Pons (tissue), 1 donor: ENCODE data around the gene KIAA1549.
"Not testable (repeated sequence)": the region's sequence is repeated elsewhere in the genome, so short reads cannot be mapped to it uniquely, and the experiment has no call there.

Experiments
- DNase-seq: peaks from one replicate; pipeline ENCODE4 v3.0.0-alpha.2; 2016; ENCODE audit warnings: low spot score

The KIAA1549 gene

DNA sequence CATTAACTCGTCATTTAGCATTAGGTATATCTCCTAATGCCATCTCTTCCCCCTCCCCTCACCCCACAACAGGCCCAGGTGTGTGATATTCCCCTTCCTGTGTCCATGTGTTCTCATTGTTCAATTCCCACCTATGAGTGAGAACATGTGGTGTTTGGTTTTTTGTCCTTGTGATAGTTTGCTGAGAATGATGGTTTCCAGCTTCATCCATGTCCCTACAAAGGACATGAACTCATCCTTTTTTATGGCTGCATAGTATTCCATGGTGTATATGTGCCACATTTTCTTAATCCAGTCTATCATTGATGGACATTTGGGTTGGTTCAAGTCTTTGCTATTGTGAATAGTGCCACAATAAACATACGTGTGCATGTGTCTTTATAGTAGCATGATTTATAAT lies 169.9 kb downstream of the KIAA1549 start:
- DNase-seq = not testable (repeated sequence)

GRCh38 chr7:138809346-138809745 lies 171.8 kb downstream of the KIAA1549 start:
- DNase-seq = no peak

- DNase-seq = no peak
Measured at GRCh38 chr7:138804618-138805017, 176.6 kb downstream of the KIAA1549 start.

- no peak for DNase-seq
Measured at GRCh38 chr7:138802706-138803105, 178.5 kb downstream of the KIAA1549 start.

GRCh38 chr7:138801256-138801655 lies 179.9 kb downstream of the KIAA1549 start:
- DNase-seq = no peak

- no peak for DNase-seq
Measured at GRCh38 chr7:138799336-138800000, 181.7 kb downstream of the KIAA1549 start.

DNA sequence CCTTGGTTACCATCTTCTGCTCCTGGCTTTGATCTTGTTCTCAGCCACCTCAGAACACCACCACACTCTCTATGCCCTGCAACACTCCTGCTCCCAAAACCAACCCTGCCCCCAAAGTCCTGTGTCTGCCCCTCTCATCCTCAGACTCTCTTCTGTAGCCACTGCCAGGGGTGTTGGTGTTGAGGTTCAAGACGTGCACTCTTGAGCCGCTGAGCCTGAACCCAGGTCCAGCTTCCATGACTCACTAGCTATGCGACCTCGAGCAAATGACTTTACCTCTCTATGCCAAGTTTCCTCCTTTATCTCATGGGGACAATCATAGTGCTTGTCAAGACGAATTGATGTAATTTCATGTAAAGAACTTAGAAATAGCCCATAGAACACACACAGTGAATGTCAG lies 182.4 kb downstream of the KIAA1549 start:
- no peak for DNase-seq

DNA sequence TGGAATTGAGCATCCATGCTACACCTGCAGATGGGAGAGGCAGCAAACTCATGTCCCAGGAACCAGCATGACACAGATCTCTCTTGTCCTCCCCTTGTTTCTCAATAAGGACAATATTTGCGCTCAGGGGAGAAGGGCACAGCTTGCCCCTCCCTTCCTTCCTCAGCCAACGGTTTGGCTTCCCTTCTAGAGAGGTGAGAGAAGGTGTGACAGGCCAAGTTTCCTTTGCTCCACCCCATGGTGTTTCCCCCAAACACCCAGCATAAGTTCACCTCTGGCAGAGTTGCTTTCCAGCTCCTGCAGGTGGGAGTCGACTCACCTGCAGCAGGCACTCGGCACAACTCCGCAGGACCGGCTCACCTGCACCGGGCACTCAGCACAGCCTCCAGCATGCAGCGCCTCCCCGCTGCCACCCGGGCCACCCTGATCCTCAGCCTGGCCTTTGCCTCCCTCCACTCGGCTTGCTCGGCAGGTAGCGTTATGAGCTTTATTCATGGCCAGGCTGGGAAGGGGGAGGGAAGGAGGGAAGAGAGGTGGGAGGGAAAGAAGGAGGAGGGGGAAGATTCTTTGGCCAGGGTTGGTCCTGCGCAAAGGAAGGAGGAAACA lies 183.4 kb downstream of the KIAA1549 start, which contains the start of the genes ATP6V0A4 and TMEM213:
Gene ATP6V0A4, minus strand, starts transcription at position 482 of the 606 bp plus-strand sequence. CDS start 26,949 bp downstream, outside the sequence.
Gene TMEM213, plus strand, starts transcription at position 280 of the 606 bp plus-strand sequence. Its CDS starts 111 bp downstream, at position 391.
- DNase-seq = no peak

DNA sequence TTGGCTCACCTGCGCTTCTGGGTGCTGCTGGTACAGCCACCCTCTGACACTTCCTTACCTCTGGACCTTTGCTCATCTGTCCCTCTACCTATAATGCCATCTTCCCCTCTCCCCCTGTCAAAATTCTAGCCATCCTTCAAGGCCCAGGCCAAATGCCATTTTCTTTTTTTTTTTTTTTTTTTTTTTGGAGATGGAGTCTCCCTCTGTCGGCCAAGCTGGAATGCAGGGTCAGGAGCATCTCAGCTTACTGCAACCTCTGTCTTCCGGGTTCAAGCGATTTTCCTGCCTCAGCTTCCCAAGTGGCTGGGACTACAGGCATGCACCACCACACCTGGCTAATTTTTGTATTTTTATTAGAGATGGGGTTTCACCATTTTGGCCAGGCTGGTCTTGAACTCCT lies 184.1 kb downstream of the KIAA1549 start:
- not testable (repeated sequence) for DNase-seq

DNA sequence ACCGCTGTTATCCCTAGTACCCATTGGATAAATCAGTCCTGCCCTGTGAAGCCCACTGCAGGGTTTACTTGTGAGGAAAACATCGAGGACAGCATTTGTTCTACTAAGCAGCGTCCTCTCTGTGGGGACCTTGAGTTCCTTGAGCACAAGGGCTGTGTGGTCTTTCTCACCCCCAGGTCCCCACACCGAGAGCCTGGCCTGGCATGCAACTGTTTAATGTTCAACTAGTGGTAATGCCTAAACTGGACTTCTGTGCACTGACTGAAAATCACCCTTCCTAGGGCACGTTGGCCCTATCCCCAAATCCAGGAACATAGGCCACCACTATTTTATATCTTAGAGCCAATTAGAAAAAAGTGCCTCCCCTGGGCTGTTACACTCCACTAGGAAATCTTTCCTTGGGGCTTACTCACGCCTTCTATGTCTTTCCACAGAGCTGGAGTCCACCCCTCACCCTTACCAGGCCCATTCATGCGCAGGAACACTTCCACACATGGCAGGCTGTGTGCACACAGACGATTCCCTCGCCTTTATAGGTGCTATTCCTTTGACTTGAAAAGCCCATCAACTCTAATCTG lies 185.1 kb downstream of the KIAA1549 start:
- DNase-seq = no peak

DNA sequence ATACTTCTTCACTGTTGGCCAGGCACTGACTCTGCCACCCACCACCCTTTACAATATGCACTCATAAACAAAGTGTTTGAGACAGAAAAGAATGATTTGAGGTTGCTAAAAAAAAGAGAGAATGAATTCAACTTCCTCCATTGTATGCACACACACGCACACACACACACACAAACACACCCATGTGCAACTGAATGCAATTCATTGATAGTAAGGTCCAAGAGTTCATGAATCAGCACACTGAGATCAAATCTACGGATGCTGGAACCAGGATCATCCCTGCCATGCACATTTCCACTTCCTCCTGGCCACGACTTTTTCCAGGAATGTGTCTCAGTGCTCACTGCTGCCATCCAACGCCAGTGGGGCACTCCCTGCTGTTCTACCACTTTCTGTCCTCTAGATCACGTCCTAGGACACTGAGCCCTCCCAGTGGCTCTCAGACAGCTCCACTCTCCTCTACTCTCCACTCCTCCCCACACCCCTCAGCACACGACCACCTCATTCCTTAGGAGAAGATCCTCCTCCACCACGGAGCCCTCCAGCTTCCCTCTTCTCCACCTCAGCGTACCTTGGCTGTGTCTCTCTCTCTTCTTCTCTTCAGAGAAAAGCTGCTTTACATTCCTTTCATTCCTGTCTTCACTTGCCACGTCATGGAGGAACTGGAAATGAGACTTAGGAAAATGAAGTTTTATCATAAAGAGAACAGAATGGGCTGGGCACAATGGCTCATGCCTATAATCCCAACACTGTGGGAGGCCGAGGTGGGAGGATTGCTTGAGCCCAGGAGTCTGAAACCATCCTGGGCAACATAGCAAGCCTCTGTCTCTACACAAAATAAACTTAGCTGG lies 195.4 kb downstream of the KIAA1549 start:
- DNase-seq = no peak

- DNase-seq = no peak
Measured at GRCh38 chr7:138784692-138785091, 196.5 kb downstream of the KIAA1549 start.
